H1 (cell line): ENCODE results near the gene ZNF618. TPM values are rescaled to one million over a fixed set of nuclear protein-coding genes. Genes with fewer than 3 reads are reported as not detected.

Experiments
- CTCF ChIA-PET: fragments of 300-600 bp; sonication (Branson Sonifier 250); formaldehyde crosslinking; loops from one replicate; lab custom pipeline; 2021; ENCODE audit not compliant: partially characterized antibody; lab: Charles Lee
- POLR2A ChIA-PET: fragments of 300-600 bp; sonication (Branson Sonifier 250); formaldehyde crosslinking; loops from one replicate; lab custom pipeline; 2021; ENCODE audit warnings: inconsistent platforms; ENCODE audit not compliant: partially characterized antibody; lab: Charles Lee
- DNase-seq, 2 experiments: peaks; one replicate each; pipeline versions ENCODE4 v3.0.0 to v3.0.0-alpha.2; 2010 to 2022; ENCODE audit warnings: low spot score in 2 of 2, low read depth in 1 of 2, mixed read lengths in 1 of 2
- FAIRE-seq: peaks from 2 replicates; lab custom pipeline; 2011; peaks lifted over from hg19 to GRCh38; lab: Jason Lieb, UNC
- H2AFZ ChIP-seq: 2 replicates; pipeline ENCODE4 v1.8.1; 2012; ENCODE audit warnings: low read length, inconsistent platforms
- H2AK5ac ChIP-seq: 2 replicates; pipeline ENCODE4 v1.6.1; 2013; ENCODE audit warnings: low read depth, low read length
- H2BK120ac ChIP-seq: replicated peaks from 2 replicates; pipeline ENCODE3; 2013; ENCODE audit warnings: low read depth, low read length, inconsistent platforms
- H2BK12ac ChIP-seq: 2 replicates; pipeline ENCODE4 v1.6.1; 2013; ENCODE audit warnings: low read depth, low read length
- H2BK15ac ChIP-seq: 2 replicates; pipeline ENCODE4 v1.6.1; 2013; ENCODE audit warnings: low read length
- H2BK20ac ChIP-seq: 2 replicates; pipeline ENCODE4 v1.6.1; 2013; ENCODE audit warnings: low read length
- H2BK5ac ChIP-seq: 2 replicates; pipeline ENCODE4 v1.6.1; 2013; ENCODE audit warnings: low read depth, low read length
- H3K14ac ChIP-seq: 2 replicates; pipeline ENCODE4 v1.6.1; 2013; ENCODE audit warnings: inconsistent platforms; ENCODE audit not compliant: insufficient read length
- H3K18ac ChIP-seq: 2 replicates; pipeline ENCODE4 v1.6.1; 2013; ENCODE audit warnings: low read length; ENCODE audit errors: extremely low read depth
- H3K23ac ChIP-seq: 2 replicates; pipeline ENCODE4 v1.6.1; 2013; ENCODE audit warnings: inconsistent platforms; ENCODE audit not compliant: insufficient read length
- H3K23me2 ChIP-seq: 2 replicates; pipeline ENCODE4 v1.6.1; 2013; ENCODE audit warnings: low read depth, low read length
- H3K27ac ChIP-seq: 2 replicates; pipeline ENCODE4 v1.6.1; 2011; ENCODE audit warnings: low read depth, low read length, inconsistent platforms
- H3K27me3 ChIP-seq, 4 experiments: replicated peaks in 1 of 4; 1 replicate in 1 of 4; 2 replicates in 3 of 4; pipeline versions ENCODE4 v1.6.1 to v1.8.1; 2011 to 2013; ENCODE audit warnings: low read length in 3 of 4, mild to moderate bottlenecking in 3 of 4, inconsistent platforms in 2 of 4, mixed read lengths in 2 of 4, moderate library complexity in 1 of 4; ENCODE audit not compliant: control insufficient read depth in 3 of 4, insufficient read depth in 3 of 4; ENCODE audit errors: extremely low read depth in 1 of 4
- H3K36me3 ChIP-seq, 4 experiments: 2 replicates each; pipeline versions ENCODE4 v1.6.1 to v1.8.1; 2011 to 2013; ENCODE audit warnings: mild to moderate bottlenecking in 4 of 4, low read length in 3 of 4, moderate library complexity in 2 of 4, control low read depth in 1 of 4, inconsistent platforms in 1 of 4; ENCODE audit not compliant: insufficient read depth in 4 of 4, control insufficient read depth in 2 of 4
- H3K4ac ChIP-seq: replicated peaks from 2 replicates; pipeline ENCODE3; 2013; ENCODE audit warnings: low read length, low read depth, mixed read lengths, inconsistent platforms; ENCODE audit not compliant: insufficient read length
- H3K4me1 ChIP-seq, 4 experiments: replicated peaks in 1 of 4; 1 replicate in 1 of 4; 2 replicates in 3 of 4; pipeline versions ENCODE4 v1.6.1 to v1.8.1; 2011 to 2013; ENCODE audit warnings: low read length in 3 of 4, inconsistent platforms in 2 of 4, mixed read lengths in 1 of 4; ENCODE audit not compliant: insufficient read depth in 4 of 4, control insufficient read depth in 3 of 4
- H3K4me2 ChIP-seq, 2 experiments: 2 replicates each; pipeline versions ENCODE4 v1.6.1 to v1.8.1; 2011 to 2013; ENCODE audit warnings: low read depth in 2 of 2, low read length in 2 of 2, control low read depth in 1 of 2, inconsistent platforms in 1 of 2, mild to moderate bottlenecking in 1 of 2; ENCODE audit not compliant: insufficient read depth in 1 of 2
- H3K4me3 ChIP-seq, 4 experiments: fragments of 200-600, 300-600 bp in 1 of 4; sonication (generic), shearing (Covaris generic), sonication (Bioruptor Twin) in 1 of 4; 2 replicates each; pipeline versions ENCODE4 v1.5.1 to v1.8.1; 2011 to 2016; ENCODE audit warnings: low read length in 4 of 4, low read depth in 3 of 4, control low read depth in 2 of 4, inconsistent platforms in 2 of 4, mild to moderate bottlenecking in 2 of 4, mixed read lengths in 1 of 4, moderate library complexity in 1 of 4; ENCODE audit not compliant: insufficient read depth in 2 of 4; ENCODE audit errors: extremely low read depth in 1 of 4
- H3K56ac ChIP-seq: replicated peaks from 2 replicates; pipeline ENCODE3; 2013; ENCODE audit warnings: low read depth, mild to moderate bottlenecking, mixed read lengths, low read length, inconsistent platforms; ENCODE audit not compliant: insufficient read length
- H3K79me1 ChIP-seq: 2 replicates; pipeline ENCODE4 v1.6.1; 2013; ENCODE audit warnings: low read depth, low read length, control low read depth
- H3K79me2 ChIP-seq, 2 experiments: 2 replicates each; pipeline versions ENCODE4 v1.6.1 to v1.8.1; 2012 to 2013; ENCODE audit warnings: low read length in 2 of 2, mild to moderate bottlenecking in 2 of 2, inconsistent platforms in 1 of 2; ENCODE audit not compliant: insufficient read depth in 2 of 2, control insufficient read depth in 1 of 2
- H3K9ac ChIP-seq, 4 experiments: replicated peaks in 1 of 4; 1 replicate in 1 of 4; 2 replicates in 3 of 4; pipeline versions ENCODE4 v1.6.1 to v1.8.1; 2011 to 2013; ENCODE audit warnings: low read depth in 3 of 4, low read length in 3 of 4, control low read depth in 2 of 4, mild to moderate bottlenecking in 2 of 4, moderate library complexity in 2 of 4, inconsistent platforms in 1 of 4; ENCODE audit errors: extremely low read depth in 1 of 4
- H3K9me3 ChIP-seq, 2 experiments: 2 replicates each; pipeline versions ENCODE4 v1.6.1 to v1.8.1; 2012 to 2013; ENCODE audit warnings: mild to moderate bottlenecking in 2 of 2, moderate library complexity in 2 of 2, control low read depth in 1 of 2, inconsistent platforms in 1 of 2, low read depth in 1 of 2, low read length in 1 of 2, mixed read lengths in 1 of 2; ENCODE audit not compliant: insufficient read depth in 2 of 2
- H4K20me1 ChIP-seq, 2 experiments: replicated peaks in 1 of 2; 2 replicates each; pipeline versions ENCODE3 to v1.8.1; 2011 to 2013; ENCODE audit warnings: inconsistent platforms in 2 of 2, low read length in 2 of 2, mild to moderate bottlenecking in 1 of 2; ENCODE audit not compliant: insufficient read depth in 2 of 2, control insufficient read depth in 1 of 2
- H4K5ac ChIP-seq: 2 replicates; pipeline ENCODE4 v1.6.1; 2013; ENCODE audit warnings: low read length, low read depth, mixed read lengths, inconsistent platforms; ENCODE audit not compliant: insufficient read length
- H4K8ac ChIP-seq: 2 replicates; pipeline ENCODE4 v1.8.0; 2013; ENCODE audit warnings: mild to moderate bottlenecking, moderate library complexity, low read length, inconsistent platforms; ENCODE audit not compliant: insufficient read depth; ENCODE audit errors: extremely low read depth
- H4K91ac ChIP-seq: replicated peaks from 2 replicates; pipeline ENCODE3; 2013; ENCODE audit warnings: low read length, mixed read lengths, inconsistent platforms; ENCODE audit not compliant: insufficient read length
- FOSL1 ChIP-seq: IDR thresholded peaks from 2 replicates; pipeline ENCODE4 v1.6.1; 2011; ENCODE audit warnings: mild to moderate bottlenecking, low read depth, low read length, moderate library complexity; ENCODE audit not compliant: insufficient read depth
- SP4 ChIP-seq: IDR thresholded peaks from 2 replicates; pipeline ENCODE4 v1.6.1; 2012; ENCODE audit warnings: low read length, inconsistent platforms
- TAF1 ChIP-seq: IDR thresholded peaks from 2 replicates; pipeline ENCODE4 v1.6.1; 2011; ENCODE audit warnings: mild to moderate bottlenecking, low read depth, low read length
- WGBS, 2 experiments: shearing (Covaris generic) in 1 of 2; methylation state at CpG; one replicate each; pipeline versions ENCODE4 v1.1.6 to v1.1.7; 2013 to 2015; ENCODE audit warnings: low lambda C conversion rate in 2 of 2, mixed read lengths in 2 of 2, inconsistent platforms in 1 of 2, low coverage in 1 of 2, missing lambda C conversion rate in 1 of 2; ENCODE audit not compliant: insufficient replicate concordance in 2 of 2, insufficient coverage in 1 of 2, insufficient read length in 1 of 2; ENCODE audit errors: extremely low coverage in 1 of 2, missing lambda C conversion rate in 1 of 2; 5-methylcytosine and 5-hydroxymethylcytosine counted together
- polyA plus RNA-seq, 7 experiments: library from polyadenylated mRNA; depleted of rRNA in 3 of 7; stranded (reverse) in 5 of 7; unstranded in 2 of 7; fragments of >200 nt in 5 of 7; fragments of 200-250 nt in 2 of 7; gene quantifications; 1 replicate in 5 of 7; 2 replicates in 1 of 7; 4 replicates in 1 of 7; pipeline versions ENCODE4 v1.2.1 to v1.2.3, GENCODE V29; 2011 to 2013; ENCODE audit warnings: missing spikeins in 2 of 7, mixed read lengths in 2 of 7
- total RNA-seq: library from RNA; stranded (reverse); fragmentation: NEBNext Ultra II Directional; extraction: Animal tissue kit (Norgen Biotek cat#: 25700); gene quantifications from 2 replicates; pipeline ENCODE4 v1.2.1, GENCODE V29; 2021
- TF ChIP-seq, protein P1 (sequence below): IDR thresholded peaks from 2 replicates; pipeline ENCODE4 v1.6.1; 2012; ENCODE audit warnings: inconsistent platforms

ZNF618 gene
- total and polyA plus RNA-seq, 2 of the 8 experiments (the other 6 are each of a cell fraction or from before 2014, with no cell fraction given): 9.6 to 28.5 TPM

DNA sequence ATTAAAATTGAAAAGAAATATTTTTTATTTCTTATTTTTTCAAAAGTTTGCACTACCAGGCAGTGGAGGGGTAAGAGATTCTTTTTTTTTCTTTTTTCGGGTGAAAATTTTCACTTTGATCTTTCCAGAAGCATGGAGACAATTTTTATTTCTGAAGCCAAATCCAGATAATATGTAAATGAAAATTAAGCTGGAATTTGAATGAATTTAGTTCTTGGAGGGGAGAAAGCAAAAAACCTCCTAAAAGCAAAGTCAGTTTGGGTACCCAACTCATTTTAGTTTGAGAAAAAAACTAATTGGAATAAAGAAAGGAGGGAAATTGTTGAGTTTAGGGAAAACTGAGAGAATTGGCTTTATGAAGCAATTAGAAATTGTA lies 872 bp downstream of the ZNF618 start:
- no peak overlapping the region for H2BK120ac ChIP-seq
- H3K23me2 ChIP-seq: no peaks in the 10 kb centered on the region
- no peak overlapping the region for H2AFZ ChIP-seq
- H3K4ac ChIP-seq: no peak overlapping the region
- H3K4me1 ChIP-seq: peaks cover 3 to 11% (median 6%) of the 10 kb centered on the region in 4 experiments
- CTCF ChIA-PET: interaction anchor here (0.6 to 2.3 kb wide), 18 partner anchors 10 to 728 kb away, joined by 3 to 11 read pairs (median 3); no protein-coding TSS in a partner anchor
- no peak overlapping the region for H4K8ac ChIP-seq
- TF ChIP-seq, protein P1, sequence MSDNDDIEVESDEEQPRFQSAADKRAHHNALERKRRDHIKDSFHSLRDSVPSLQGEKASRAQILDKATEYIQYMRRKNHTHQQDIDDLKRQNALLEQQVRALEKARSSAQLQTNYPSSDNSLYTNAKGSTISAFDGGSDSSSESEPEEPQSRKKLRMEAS: no peak
- TF ChIP-seq FOSL1: no peak
- TF ChIP-seq SP4: no peak
- TF ChIP-seq TAF1: no peak
- POLR2A ChIA-PET: interaction anchor here (0.6 to 1.4 kb wide), 8 partner anchors 9 to 276 kb away, joined by 3 to 4 read pairs (median 3); no protein-coding TSS in a partner anchor
- no peaks in the 10 kb centered on the region for H3K36me3 ChIP-seq
- H3K18ac ChIP-seq: no peak overlapping the region
- peak overlapping the region in 1 of 4 experiments; percentile 44; a peak in 1 of 7 replicates for H3K9ac ChIP-seq
- no peaks in the 10 kb centered on the region for H4K20me1 ChIP-seq
- no peak for DNase-seq
- no peak overlapping the region for H2BK20ac ChIP-seq
- no peak overlapping the region for H2AK5ac ChIP-seq
- H3K27me3 ChIP-seq: peaks cover 0 to 4% (median 0%) of the 10 kb centered on the region in 4 experiments; a peak in 1 of 7 replicates
- no peak overlapping the region for H3K56ac ChIP-seq
- H3K79me2 ChIP-seq: peaks cover 0 to 50% of the 10 kb centered on the region in 2 experiments; a peak in 2 of 4 replicates
- no peak overlapping the region for H2BK15ac ChIP-seq
- peak overlapping the region; percentile 66 to 72; a peak in 3 of 4 replicates for H3K4me2 ChIP-seq
- peak overlapping the region; percentile 70 to 100 (median 74) for H3K4me3 ChIP-seq
- no peak for FAIRE-seq
- H2BK12ac ChIP-seq: no peak overlapping the region
- no peaks in the 10 kb centered on the region for H3K9me3 ChIP-seq
- H4K91ac ChIP-seq: no peak overlapping the region
- H3K23ac ChIP-seq: no peak overlapping the region
- H2BK5ac ChIP-seq: no peak overlapping the region
- no peak overlapping the region for H3K14ac ChIP-seq
- WGBS, 2 experiments: 13% methylated on average over 1 of the region's 1 CpG; no CpG with 5 or more reads in 1 of the 2 experiments
- peak overlapping the region; percentile 82 for H4K5ac ChIP-seq
- H3K27ac ChIP-seq: peak overlapping the region; percentile 3; the same call in 1 of the 2 replicates
- H3K79me1 ChIP-seq: 0 out of 2 replicates have a peak, but pooled peaks cover 2% of the 10 kb centered on the region
